Superior temporal gyrus (tissue), 1 donor: ENCODE measurements around the gene HIVEP3.

Experiments used
- DNase-seq: peaks from one replicate; pipeline ENCODE4 v3.0.0-alpha.2; 2016; ENCODE audit errors: extremely low spot score

Gene HIVEP3

DNA sequence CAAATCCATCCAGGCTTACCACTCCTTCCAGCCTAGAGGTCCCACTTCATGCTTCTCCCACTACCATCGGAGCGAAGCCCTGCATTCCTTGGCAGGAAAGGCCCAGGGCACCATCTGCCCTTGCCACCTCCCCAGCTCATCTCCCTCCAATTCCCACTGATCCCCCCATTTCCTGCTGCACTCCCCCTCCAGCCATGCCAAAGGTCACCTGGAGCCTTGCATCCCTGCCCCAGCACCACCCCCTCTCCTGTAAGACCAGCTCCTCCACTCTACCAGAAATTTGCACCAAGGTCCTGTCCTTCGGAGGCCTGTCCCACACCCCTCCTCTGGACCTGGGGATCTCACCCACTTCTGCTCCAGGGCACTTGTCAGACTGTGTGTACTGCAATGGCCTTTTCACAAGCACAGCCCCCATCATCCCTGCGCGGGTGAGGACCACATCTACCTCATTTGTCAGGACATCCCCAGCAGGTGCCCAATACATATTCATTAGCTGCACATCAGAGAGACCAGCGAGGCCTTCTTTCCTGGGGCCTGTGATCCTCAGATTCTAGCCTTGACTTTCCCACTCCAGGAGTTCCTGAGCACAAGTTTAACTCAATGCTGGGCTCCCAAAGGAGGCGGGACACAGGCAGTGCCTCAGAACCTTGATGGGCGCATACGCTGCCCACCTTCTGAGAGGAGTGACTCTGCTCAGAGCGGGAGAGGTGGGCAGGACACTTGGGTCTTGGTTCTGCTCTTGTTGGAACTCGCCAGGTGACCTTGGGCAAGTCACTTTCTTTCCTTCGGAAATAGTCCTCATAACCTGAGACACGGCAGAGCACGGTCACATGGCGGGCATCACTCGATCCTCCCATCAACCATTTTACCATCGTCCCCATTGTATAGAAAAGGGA is 384.3 kb downstream of the HIVEP3 start:
- no peak for DNase-seq

DNA sequence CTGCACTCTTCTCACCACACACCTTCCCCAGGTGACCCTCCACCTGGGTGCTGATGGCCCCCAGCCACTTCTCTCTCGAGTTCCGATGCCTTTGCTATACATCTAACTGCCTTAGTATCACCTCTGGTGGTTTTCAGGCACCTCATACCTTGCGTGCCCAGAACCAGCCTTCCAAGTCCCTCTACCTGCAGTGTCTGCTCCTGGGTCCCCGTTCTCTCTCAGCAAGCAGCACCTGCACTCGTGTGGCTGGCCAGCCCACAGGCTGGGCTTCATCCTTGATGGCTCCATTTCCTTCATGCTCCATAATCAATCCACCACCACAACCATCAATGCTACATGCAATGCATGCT is 385.0 kb downstream of the HIVEP3 start:
- DNase-seq = no peak

DNA sequence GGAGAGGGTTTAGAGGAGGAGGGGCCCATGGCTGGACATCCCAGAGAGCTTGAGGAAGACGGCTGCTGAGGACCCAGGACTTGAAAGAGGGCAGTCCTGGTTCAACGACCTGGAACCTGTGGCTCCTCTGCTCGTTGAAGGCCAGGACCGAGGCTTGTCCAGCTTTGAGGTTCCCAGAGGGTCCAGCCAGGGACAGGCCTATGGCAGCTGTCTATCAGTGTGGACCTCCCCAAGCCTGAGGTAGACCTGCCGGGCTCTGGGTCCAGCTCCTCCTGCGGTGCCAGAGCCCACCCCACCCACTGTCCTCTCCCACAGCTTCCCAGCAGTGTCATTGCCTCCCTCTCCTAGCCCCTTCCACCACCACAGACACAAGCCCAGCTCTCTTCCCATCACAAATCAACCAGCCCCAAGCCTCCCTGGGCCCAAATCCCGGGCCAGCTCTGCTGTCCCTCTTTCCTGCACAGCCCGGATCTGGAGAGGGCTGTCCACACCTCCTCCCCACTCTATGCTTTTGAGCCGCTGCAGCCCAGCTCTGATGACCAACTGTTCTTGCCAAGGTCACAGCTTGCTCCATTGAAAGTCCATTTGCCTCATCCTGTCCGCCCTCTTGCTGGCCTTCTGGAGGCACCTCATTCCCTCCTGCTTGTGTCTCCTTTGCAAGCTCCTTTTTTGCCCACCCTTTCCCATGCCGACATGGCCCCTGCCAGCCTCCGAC is 385.5 kb downstream of the HIVEP3 start:
- no peak for DNase-seq

DNA sequence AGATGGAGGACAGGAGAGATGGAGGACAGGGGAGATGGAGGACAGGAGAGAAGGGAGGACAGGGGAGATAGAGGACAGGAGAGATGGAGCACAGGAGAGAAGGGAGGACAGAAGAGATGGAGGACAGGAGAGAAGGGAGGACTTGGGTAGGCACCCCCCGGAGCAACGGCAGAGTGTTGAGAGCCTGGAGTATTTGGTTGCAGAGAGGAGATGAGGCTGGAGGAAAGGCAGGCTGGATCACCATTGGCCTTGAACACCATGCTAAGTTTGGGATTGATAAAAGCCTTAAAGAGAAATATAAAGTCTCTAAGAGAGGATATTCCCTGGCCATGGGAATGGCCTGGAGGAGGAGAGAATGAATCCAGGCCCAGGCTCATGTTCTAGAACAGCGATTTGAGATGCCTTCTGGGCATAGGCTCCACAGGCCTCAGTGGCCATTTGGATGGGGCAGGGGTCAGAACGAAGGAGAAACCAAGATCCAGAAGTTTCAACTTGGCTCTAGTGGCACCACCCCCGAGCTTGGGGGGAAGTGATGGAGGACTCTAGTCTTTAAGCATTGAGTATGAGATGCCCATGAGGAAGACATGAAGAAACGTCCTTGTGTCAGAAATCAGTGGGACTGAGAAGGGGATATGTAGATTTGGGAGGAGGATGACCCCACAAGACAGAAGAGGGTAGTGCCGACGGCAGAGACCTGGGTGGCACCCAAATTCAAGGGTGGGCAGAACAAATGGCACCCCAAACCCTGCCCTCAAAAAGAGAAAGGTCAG is 386.3 kb downstream of the HIVEP3 start:
- DNase-seq = no peak

DNA sequence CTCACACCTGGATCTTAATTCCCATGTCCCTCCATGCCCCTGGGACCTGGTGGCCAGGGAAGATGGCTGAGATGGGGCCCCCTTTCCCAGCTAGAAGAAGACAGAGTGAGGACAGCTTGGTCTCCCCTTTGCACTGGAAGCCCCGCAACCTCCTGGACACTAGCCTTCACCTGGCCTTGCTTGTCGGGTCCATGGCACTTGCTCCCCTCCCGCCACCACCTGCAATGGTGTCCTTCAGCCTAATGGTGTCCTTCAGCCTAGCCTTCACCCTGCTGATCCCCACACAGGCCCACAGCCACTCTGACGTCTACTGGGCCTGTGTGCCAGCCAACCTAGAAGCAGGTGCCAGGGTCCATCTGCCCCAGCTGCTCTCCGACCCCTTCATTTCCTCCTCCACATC is 388.3 kb downstream of the HIVEP3 start:
- DNase-seq = no peak

DNA sequence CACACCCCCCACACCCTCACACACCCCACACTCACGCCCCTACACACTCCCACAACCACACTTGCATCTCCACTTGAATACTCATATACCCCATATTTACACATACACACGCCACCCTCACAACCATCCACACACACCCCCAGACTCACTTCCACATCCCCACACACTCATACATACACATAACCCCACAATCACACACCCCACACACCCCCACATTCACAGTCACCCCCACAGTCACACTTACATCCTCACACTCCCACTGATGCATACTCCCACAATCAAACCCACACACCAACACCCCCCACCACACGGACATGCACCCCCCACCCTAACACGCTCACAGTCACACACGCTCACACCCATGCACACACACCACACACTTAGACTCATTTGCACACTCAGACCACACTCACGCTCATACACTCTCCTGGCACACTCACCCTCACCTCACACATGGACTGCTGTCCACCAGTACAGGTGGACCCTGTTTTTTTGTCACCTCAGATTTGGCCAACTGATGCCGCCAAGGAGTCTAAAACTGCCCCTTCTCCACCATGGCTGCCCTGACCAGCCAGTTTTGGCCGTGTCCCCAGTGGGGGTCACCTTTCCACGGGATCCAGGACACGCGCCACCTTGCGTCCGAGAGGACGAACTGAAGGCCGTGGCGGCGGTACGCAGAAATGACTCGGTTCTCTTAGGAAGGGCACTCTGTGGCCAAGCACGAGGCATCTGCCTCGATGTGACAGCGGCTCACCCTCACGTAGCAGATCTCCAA is 388.9 kb downstream of the HIVEP3 start:
- DNase-seq = no peak

DNA sequence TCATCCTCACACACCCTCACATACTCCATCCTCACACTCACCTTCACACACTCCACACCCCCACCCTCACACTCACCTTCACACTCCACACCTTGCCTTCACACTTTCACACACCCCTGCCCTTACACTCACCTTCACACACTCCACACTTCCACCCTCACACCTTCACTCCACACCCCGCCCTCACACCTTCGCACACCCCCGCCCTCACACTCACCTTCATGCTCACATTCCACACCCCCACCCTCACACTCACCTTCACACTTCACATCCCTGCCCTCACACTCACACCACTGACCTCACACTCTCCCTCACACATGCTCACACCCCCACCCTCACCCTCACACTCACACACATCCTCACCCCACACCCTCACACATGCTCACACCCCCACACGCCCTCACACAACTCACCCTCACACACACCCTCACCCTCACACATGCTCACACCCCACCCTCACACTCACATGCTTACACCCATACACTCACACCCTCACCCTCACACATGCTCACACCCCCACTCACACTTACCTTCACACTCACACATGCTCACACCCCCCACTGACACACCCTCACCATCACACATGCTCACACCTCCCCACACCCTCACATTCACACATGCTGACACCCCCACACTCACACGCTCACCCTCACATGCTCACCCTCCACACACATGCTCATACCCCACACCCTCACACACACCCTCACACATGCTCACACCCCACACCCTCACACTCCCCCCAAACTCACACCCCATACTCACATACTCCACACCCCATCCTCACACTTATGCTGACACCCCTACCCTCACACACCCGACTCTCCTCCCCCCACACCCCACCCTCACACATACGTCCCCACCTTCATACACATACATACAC is 389.8 kb downstream of the HIVEP3 start:
- no peak for DNase-seq

DNA sequence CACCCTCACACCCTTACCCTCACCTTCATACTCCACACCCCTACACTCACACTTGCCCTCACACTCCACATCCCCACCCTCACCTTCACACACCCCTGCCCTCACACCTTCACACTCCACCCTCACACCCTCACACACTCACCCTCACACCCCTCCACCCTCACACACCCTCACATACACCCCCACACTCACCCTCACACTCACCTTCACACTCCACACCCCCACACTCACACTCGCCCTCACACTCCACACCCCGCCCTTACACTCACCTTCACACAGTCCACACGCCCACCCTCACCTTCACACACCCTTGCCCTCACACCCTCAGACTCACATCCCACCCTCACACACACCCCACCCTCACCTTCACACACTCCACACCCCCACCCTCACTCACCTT is 390.6 kb downstream of the HIVEP3 start:
- DNase-seq = no peak

DNA sequence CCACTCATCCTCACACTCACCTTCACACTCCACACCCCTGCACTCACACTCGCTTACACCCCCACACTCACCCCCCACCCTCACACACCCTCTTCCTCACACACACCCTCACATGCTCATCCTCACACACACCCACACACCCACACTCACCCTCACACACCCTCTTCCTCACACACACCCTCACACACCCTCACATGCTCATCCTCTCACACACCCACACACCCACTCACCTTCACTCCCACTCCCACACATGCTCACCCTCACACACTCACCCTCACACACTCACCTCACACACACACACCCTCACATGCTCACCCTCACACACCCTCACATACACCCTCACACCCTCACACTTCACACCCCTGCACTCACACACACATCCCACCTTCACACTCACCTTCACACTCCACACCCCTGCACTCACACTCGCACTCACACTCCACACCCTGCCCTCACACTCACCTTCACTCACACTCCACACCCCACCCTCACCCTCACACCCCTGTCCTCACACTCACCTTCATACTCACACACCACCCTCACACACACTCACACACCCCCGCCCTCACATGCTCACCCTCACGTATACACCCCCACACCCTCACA is 391.7 kb downstream of the HIVEP3 start:
- no peak for DNase-seq

DNA sequence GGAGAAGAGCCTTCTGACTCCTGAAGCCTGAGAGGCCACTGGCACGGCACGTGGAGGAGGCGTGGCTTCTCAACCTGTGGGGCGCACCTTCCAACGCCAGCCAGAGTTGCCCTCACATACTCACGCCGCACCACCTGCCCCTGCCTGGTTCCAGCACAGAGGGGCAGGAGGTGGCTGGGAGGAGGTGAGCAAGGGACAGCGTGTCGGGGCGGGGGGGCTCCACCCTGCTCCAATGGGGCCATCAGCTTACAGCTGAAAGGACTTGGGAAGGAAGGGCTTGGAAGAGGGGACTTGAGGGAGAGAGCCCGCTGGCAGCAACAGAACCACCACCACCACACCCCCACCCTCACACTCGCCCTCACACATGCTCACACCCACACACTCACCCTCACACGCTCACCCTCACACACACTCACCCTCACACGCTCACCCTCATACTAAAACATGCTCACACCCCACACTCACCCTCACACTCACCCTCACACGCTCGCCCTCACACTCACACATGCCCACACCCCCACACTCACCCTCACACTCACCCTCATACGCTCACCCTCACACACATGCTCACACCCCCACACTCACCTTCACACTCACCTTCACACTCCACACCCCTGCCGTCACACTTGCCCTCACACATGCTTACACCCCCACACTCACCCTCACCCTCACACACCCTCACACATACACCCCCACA is 392.7 kb downstream of the HIVEP3 start:
- no peak for DNase-seq

DNA sequence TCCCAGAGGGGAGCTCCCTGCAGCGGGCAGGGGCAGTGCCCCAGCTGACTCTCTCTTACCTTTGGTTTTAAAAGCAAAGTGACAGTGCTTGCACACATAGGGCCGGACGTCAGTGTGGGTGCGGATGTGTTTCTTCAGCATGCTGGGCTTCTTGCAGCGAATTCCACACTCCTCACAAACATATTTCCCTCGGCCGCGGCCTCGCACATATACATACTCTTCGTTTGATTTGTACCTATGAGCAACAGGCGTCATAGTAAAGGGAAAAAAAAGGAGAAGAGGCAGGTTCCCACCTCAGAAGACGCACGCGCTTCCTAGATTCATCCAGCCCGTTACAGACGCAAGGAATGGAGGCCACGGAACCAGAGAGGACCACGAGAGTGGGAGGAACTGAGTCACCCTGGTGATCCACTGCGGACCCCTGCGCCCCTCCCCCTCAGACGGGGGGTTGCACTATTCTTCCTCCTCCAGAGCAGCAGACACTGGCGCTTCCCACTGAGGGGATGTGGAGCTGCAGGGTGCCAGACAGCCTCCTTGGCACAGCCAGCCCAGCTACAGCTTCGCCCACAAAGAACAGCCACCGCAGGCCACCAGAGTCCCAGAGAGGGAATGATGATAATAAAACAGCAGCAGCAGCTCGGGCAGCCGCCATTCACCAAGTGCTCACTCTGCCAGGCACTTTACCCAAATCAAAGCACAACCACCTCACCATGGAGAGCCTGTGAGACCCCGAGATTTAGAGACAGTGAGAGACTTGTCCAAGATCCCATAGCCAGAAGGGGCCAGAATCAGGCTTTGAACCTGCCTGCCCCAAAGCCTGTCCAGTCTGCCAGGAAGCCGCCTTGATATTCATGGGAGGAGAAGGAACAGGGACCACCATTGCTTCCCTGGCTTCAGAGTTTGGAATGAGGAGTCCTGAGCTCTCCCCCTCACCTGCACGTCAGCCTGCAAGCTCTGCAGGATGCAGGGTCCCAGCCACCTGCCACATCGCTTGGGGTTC is 393.7 kb downstream of the HIVEP3 start:
- DNase-seq = no peak

DNA sequence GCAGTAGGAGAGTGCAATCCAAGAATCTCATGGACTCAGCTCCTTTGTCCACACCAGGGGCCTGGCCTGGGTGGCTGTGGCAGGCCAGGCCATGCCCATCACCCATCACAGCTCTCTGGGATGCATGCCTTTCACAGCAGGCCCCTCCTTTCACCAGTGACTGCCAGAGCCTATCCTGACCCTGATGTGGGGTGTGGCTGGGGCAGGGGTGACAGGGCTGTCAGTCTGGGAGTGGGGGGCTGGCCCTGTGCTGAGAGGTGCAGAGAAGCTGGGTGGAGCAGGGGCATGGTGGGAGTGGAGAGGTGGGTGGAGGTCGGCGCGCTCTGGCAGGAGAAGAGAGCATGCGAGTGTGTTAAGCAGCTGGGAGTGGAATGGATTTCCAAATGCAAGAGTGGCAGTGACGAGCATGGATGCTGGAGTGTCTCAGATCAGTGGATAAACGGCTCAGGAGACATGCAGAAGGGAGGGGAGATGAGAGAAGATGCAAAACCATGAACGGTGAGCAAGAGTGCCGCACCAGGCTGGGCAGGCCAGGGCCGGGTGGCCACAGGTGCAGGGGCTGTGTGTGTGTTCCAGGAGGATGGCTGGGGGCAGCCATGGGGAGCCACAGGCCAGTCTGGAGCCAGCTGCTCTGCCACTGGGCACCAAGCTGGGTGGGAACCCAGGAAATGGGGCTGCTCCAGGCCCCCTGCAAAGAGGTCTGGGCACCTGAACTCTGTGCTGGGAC is 394.6 kb downstream of the HIVEP3 start:
- no peak for DNase-seq

DNA sequence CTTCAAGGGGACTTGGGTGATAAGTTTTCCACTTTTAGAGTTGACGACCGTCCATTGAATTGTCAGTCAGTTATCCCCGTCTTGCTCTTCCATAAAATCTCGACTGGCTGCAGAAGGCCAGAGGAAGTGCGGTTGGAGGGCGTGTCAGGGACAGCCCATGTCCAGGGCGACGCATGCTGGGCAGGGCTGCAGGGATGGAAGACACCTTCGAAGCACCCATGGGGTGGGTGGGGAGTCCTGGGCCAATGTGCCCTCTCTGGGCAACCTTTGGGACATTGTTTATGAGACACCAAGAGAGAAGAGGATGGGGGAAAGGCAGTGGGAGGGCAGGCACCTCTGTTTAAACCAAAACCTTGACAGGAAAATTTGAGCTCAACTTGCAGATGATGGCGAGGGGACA is 395.7 kb downstream of the HIVEP3 start:
- no peak for DNase-seq

DNA sequence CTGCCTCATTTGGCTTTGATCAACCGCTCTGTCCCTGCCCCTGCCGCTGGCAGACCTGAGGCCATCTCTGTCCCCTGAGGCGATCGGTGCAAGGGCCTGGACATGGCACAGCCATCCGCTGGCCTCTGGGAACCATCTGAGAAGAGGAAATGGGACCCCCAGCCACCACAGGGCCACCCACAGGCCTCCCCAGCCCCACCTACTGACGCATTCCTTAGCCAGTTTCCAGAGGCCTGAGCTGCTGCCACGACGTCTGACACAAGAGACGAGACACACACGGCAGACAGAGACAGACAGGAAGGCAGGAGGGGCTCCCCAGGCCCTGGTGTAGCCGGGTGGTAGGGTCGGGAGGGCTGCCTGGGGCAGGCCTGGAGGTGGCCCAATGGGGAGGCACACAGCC is 397.0 kb downstream of the HIVEP3 start:
- no peak for DNase-seq

DNA sequence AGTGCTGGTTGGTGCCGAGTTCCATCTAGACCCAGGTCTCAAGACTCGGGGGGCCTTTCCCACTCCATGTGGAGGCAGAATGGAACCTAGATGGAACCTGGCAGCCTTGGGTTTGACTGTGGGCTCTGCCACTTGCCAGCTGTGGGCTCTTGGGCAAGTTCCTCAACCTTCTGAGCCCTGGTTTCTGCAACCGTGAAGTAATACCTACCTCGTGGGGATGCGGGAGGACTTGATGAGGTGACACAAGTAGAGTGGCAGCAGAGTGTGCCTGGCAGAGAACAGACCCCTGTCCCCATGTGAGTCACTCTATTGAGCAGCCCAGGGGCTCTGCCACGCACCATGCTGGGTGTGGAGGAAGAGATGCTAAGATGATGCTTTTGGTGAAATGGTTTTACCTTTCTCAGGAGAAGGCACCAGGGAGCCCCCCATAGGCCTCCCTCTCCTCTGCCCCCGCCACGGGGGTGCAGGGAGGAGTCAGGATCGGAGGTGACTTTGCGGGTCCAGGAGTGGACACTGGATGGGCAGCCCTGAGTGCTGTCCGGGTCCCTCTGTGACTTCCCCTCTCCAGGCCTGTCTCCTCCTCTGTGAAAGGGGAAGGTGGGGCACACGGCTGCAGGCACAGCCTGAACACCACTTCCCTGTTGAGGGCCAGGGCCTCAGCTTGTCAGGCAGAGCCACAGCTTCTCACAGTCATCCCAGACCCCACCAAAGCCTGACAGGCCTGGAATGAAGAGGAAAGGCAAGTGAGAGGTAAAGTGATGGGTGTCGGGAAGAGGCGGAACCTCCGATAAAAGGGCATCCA is 397.6 kb downstream of the HIVEP3 start:
- DNase-seq = no peak

DNA sequence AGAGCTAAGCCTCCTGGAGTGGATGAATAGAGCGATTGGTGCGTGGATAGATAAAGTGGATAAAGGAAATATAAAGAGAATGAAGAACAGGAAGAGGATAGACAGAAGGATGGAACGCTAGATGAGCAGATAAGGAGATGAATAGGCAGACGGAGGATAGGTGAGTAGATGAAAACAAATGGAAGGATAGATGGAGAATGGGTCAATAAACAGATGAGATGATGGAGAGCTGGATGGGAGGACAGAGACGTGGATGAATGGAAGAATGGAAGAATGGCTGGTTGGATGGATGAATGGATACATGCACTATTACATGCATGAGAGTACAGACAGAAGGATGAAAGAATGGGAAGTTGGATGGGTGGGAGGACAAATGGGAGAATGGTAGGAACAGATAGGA is 399.1 kb downstream of the HIVEP3 start:
- no peak for DNase-seq

DNA sequence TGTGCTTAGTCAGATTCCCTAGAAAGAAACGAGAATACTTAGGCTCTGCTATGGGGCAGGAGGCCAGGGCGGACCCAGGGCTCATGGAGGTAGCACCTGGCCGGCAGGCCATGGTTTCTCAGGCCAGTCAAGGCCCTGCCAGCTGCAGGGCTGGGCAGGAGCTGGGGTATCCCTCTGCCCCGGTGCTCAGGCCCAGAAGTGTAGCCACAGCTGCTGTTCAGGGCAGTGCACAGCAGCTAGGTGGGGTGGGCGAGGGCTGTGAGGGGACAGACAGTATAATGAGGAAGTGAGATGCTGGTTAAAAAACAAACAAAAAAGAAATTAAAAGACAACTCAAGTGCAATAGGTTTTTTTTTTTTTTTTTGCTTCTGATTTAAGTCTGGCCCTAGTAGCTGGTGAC is 400.3 kb downstream of the HIVEP3 start:
- DNase-seq = no peak
